ENCODE data around the gene DGKD. TPM values are rescaled to one million over a fixed set of nuclear protein-coding genes. Genes with fewer than 3 reads are reported as not detected.
A peak's percentile ranks its signal among the peaks of the same experiment; 100 is the strongest.

DGKD gene
- polyA plus RNA-seq, 3 donors = 14.5 to 67.5 (median 16.6) TPM

GRCh38 chr2:233469261-233470010, 115.1 kb downstream of the DGKD start:
- peaks cover 40% of the 10 kb centered on the region for H4K20me1 ChIP-seq (ENCODE audit: insufficient read depth, low read length)
- no peak for DNase-seq
- no peak overlapping the region for H3K9ac ChIP-seq (ENCODE audit: insufficient read depth, low read length, poor library complexity, severe bottlenecking)
- WGBS (ENCODE audit: insufficient coverage) = 93% methylated on average over 32 of the region's 32 CpGs
- no peak overlapping the region for H2AFZ ChIP-seq (ENCODE audit: insufficient read depth, low read depth, low read length, poor library complexity, severe bottlenecking)
- H3K4me3 ChIP-seq (replicated peaks in 1 of 3; ENCODE audit: low read depth in 2 of 3, low read length in 3 of 3) = no peak overlapping the region
- Mint-ChIP-seq H3K4me1 (no peaks in the 10 kb centered on the region), H3K9me3 (peaks cover 0 to 2% (median 0%) of the 10 kb centered on the region in 7 donors), H3K36me3 (peaks cover 75 to 82% of the 10 kb centered on the region in 2 donors), H3K27me3 (ENCODE audit: low read depth in 3 of 3) (peaks cover 0 to 1% (median 0%) of the 10 kb centered on the region in 3 donors), H3K4me3 (no peak overlapping the region), H3K27ac (peak overlapping the region in 1 of 7 donors; percentile 27)
- no peaks in the 10 kb centered on the region for H3K79me2 ChIP-seq (ENCODE audit: insufficient read depth, low read length)
- peaks cover 77 to 90% of the 10 kb centered on the region in 2 donors for H3K36me3 ChIP-seq (replicated peaks in 1 of 2; ENCODE audit: control insufficient read depth in 1 of 2, insufficient read depth in 2 of 2, low read length in 2 of 2)
- H3K4me2 ChIP-seq (replicated peaks; ENCODE audit: extremely low read depth, low read length, poor library complexity, severe bottlenecking) = no peak overlapping the region
- no peak for TF ChIP-seq CTCF (IDR thresholded peaks at IDR 0.05)
- H3K27ac ChIP-seq (ENCODE audit: low read depth in 1 of 2, low read length in 2 of 2) = no peak overlapping the region
- no peaks in the 10 kb centered on the region for H3K9me3 ChIP-seq (replicated peaks in 1 of 2; ENCODE audit: control insufficient read depth in 1 of 2, insufficient read depth in 1 of 2, low read length in 2 of 2)
- intact Hi-C loops (cut with micrococcal nuclease) = no loop called here
- H3K27me3 ChIP-seq (ENCODE audit: control insufficient read depth in 2 of 2, insufficient read depth in 2 of 2, low read length in 2 of 2) = no peaks in the 10 kb centered on the region
- no peaks in the 10 kb centered on the region for H3K4me1 ChIP-seq (ENCODE audit: control insufficient read depth in 1 of 2, insufficient read depth in 2 of 2, low read length in 2 of 2)

GRCh38 chr2:233470011-233470687, 115.9 kb downstream of the DGKD start:
- Histone ChIP-seq H3K36me3 (replicated peaks in 1 of 2; ENCODE audit: control insufficient read depth in 1 of 2, insufficient read depth in 2 of 2, low read length in 2 of 2) (peaks cover 70 to 83% of the 10 kb centered on the region in 2 donors), H3K9ac (ENCODE audit: insufficient read depth, low read length, poor library complexity, severe bottlenecking) (no peak overlapping the region), H3K4me3 (replicated peaks in 1 of 3; ENCODE audit: low read depth in 2 of 3, low read length in 3 of 3) (no peak overlapping the region), H3K4me1 (ENCODE audit: control insufficient read depth in 1 of 2, insufficient read depth in 2 of 2, low read length in 2 of 2) (no peaks in the 10 kb centered on the region), H3K79me2 (ENCODE audit: insufficient read depth, low read length) (no peaks in the 10 kb centered on the region), H3K27me3 (ENCODE audit: control insufficient read depth in 2 of 2, insufficient read depth in 2 of 2, low read length in 2 of 2) (no peaks in the 10 kb centered on the region), H3K27ac (ENCODE audit: low read depth in 1 of 2, low read length in 2 of 2) (no peak overlapping the region), H3K4me2 (replicated peaks; ENCODE audit: extremely low read depth, low read length, poor library complexity, severe bottlenecking) (no peak overlapping the region), H3K9me3 (replicated peaks in 1 of 2; ENCODE audit: control insufficient read depth in 1 of 2, insufficient read depth in 1 of 2, low read length in 2 of 2) (no peaks in the 10 kb centered on the region), H2AFZ (ENCODE audit: insufficient read depth, low read depth, low read length, poor library complexity, severe bottlenecking) (no peak overlapping the region), H4K20me1 (ENCODE audit: insufficient read depth, low read length) (peaks cover 42% of the 10 kb centered on the region)
- H3K9me3 Mint-ChIP-seq = peaks cover 0 to 2% (median 0%) of the 10 kb centered on the region in 7 donors
- H3K4me1 Mint-ChIP-seq = no peaks in the 10 kb centered on the region
- WGBS (ENCODE audit: insufficient coverage) = over 99% methylated on average over 11 of the region's 20 CpGs
- peaks cover 68 to 75% of the 10 kb centered on the region in 2 donors for H3K36me3 Mint-ChIP-seq
- H3K27me3 Mint-ChIP-seq (ENCODE audit: low read depth in 3 of 3) = peaks cover 0 to 1% (median 0%) of the 10 kb centered on the region in 3 donors
- no peak for DNase-seq
- H3K27ac Mint-ChIP-seq = peak overlapping the region in 3 of 7 donors; percentile 8 to 69 (median 23)
- intact Hi-C loops (cut with micrococcal nuclease) = no loop called here
- TF ChIP-seq CTCF (IDR thresholded peaks at IDR 0.05) = no peak
- H3K4me3 Mint-ChIP-seq = no peak overlapping the region
